Fibroblast of mammary gland (primary cell): ENCODE data around the gene GAPVD1.

Experiments used
- DNase-seq: peaks from one replicate; pipeline ENCODE4 v3.0.0-alpha.2; 2010; ENCODE audit warnings: low read depth
- H3K4me3 ChIP-seq: 2 replicates; pipeline ENCODE4 v1.5.1; 2011; ENCODE audit warnings: low read depth, mild to moderate bottlenecking, low read length, moderate library complexity; ENCODE audit not compliant: control insufficient read depth
- TF ChIP-seq, protein P1 (sequence below): conservative IDR thresholded peaks from 2 replicates; pipeline ENCODE4 v1.5.1; 2011; ENCODE audit warnings: low read depth, low read length, inconsistent platforms; ENCODE audit not compliant: control insufficient read depth, insufficient read depth

GAPVD1 gene

DNA sequence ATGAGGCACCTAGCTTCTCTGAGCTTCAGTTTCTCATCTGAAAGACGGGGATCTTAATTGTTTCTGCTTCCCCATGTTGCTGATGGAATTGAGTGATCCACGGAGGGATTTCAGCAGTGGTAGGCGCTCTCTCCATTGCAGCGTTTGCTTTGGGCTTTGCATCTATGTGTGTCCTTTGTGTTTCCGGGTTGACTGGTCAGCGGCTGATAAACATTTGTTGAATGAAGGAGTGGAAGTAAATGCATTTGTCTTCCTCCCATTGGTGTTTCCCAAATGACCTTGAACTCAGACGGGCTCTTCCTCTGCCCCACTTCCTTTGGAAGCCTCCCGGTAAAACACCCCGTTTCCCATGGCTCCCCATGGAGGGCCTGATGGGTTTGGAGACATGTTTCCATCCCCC lies 117.2 kb downstream of the GAPVD1 start:
- H3K4me3 ChIP-seq = no peak overlapping the region
- no peak for DNase-seq
- TF ChIP-seq, protein P1, sequence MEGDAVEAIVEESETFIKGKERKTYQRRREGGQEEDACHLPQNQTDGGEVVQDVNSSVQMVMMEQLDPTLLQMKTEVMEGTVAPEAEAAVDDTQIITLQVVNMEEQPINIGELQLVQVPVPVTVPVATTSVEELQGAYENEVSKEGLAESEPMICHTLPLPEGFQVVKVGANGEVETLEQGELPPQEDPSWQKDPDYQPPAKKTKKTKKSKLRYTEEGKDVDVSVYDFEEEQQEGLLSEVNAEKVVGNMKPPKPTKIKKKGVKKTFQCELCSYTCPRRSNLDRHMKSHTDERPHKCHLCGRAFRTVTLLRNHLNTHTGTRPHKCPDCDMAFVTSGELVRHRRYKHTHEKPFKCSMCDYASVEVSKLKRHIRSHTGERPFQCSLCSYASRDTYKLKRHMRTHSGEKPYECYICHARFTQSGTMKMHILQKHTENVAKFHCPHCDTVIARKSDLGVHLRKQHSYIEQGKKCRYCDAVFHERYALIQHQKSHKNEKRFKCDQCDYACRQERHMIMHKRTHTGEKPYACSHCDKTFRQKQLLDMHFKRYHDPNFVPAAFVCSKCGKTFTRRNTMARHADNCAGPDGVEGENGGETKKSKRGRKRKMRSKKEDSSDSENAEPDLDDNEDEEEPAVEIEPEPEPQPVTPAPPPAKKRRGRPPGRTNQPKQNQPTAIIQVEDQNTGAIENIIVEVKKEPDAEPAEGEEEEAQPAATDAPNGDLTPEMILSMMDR = no peak

DNA sequence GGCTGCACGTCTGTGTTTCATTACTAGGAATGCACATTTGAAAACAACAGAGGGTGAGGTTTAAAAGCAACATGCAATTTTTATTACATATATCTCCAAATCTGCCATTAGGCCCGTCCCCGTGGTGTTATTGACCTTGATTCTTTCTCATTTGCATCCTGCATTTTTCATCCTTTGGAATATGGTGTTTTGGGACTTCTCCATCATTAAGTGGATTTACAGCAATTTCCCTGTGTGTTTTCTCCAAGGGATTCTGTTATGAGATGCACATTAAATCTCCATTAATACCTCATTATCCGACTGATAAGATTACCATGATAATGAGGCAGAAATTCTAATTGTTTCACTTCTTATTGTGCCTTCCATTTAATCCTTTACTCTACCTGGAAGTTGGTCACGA lies 117.6 kb downstream of the GAPVD1 start:
- no peak for DNase-seq
- H3K4me3 ChIP-seq = no peak overlapping the region
- TF ChIP-seq, protein P1 = no peak

DNA sequence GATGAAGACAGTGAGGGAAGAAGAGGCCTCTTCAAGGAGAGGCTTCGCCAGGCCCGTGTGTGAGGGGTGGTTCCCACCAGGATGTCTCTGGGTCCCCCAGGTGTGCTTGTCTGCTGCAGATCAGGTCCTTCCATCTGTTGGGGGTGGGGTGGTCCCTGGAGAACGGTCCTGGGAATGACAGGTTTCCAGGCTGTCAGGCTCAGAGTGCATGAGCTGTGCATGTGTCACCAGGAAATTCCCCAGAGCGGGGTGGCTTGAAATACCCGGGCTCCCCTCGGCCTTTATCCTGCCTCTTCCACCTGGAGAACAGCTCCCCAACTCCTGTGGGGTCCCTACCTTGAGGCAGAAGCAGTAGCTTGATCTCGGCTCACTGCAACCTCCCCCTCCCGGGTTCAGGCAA lies 118.8 kb downstream of the GAPVD1 start:
- no peak for DNase-seq
- TF ChIP-seq, protein P1 = no peak

DNA sequence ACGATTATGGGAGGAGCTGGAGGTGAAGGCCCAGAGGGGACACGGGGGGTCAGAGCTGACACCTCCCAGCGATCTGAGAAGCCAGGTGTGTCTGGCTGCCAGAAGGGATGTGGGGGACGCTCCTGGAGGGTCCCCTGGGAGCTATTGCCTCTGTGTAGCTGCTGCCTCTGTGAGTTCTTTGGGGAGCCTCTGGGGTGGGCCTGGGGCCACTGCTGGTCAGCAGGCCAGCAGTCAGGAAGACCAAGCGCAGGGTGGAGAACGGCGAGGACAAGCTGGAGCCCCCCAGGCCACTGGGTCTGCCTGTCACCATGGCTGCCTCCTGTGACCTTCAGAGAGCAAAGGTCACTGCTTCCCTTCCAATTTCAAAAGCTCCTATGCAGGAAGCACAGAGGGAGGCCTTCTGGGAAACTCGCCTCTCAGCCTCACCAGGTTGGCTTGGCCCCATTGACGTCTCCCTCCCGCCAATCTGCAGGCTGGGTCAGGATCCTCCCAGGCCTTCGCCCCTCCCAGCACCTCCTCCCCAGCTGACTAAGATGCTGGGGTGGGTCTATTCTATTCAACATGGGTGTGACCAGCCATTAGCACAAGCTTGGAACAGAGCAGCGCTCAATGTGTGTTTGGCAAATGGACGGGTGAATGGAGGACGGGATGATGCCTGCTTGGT lies 126.4 kb downstream of the GAPVD1 start:
- TF ChIP-seq, protein P1 = no peak
- DNase-seq = no peak

More for the DNA sequence above, 118.8 kb downstream of the GAPVD1 start:
- H3K4me3 ChIP-seq = no peak overlapping the region

DNA sequence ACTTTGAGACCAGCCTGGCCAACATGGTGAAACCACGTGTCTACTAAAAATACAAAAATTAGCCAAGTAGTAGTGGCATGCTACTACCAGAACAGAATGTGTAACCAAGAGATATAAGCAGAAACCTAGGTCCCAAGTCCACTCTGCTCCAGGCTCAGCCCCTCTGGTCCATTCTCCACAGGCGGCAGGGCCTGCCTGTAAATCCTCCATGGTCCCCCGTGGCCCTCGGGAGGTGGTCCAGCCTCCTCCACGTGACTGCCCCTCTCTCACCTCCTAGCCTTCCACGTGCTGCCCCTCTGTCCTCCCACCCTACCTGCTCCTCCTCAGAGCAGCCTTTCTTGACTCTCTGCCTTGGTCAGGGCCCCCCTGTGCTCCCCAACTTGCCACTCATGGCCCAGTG lies 127.4 kb downstream of the GAPVD1 start:
- TF ChIP-seq, protein P1 = no peak
- DNase-seq = no peak
- H3K4me3 ChIP-seq = no peak overlapping the region

More for the DNA sequence above, 126.4 kb downstream of the GAPVD1 start:
- H3K4me3 ChIP-seq = no peak overlapping the region

DNA sequence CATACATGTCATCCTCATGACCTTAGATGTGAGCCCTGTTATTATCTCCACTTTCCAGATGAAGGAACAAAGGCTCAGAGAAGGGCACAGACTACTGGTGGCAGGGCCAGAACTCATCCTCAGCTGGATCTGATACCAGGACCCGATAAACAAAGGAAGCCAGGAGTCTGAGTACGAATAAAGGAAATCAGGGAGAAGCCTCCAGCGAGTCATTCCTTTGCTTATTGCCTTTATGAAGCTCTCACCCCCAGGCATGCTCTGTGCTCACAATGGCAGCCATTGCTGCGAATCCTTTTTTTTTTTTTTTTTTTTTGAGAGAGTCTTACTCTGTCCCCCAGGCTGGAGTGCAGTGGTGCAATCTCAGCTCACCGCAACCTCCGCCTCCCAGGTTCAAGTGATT lies 130.1 kb downstream of the GAPVD1 start:
- TF ChIP-seq, protein P1 = no peak
- H3K4me3 ChIP-seq = no peak overlapping the region
- no peak for DNase-seq
